Measurements from ENCODE around the gene CFAP46.
"Not testable (repeated sequence)": the region's sequence is repeated elsewhere in the genome, so short reads cannot be mapped to it uniquely, and the experiment has no call there.

The CFAP46 gene

GRCh38 chr10:132798403-132798802 lies 144.0 kb downstream of the CFAP46 start:
- no peak overlapping the region for H3K4me3 ChIP-seq (replicated peaks; ENCODE audit: low read depth, low read length)
- no peak for DNase-seq (ENCODE audit: low read depth)
- TF ChIP-seq, protein P1, sequence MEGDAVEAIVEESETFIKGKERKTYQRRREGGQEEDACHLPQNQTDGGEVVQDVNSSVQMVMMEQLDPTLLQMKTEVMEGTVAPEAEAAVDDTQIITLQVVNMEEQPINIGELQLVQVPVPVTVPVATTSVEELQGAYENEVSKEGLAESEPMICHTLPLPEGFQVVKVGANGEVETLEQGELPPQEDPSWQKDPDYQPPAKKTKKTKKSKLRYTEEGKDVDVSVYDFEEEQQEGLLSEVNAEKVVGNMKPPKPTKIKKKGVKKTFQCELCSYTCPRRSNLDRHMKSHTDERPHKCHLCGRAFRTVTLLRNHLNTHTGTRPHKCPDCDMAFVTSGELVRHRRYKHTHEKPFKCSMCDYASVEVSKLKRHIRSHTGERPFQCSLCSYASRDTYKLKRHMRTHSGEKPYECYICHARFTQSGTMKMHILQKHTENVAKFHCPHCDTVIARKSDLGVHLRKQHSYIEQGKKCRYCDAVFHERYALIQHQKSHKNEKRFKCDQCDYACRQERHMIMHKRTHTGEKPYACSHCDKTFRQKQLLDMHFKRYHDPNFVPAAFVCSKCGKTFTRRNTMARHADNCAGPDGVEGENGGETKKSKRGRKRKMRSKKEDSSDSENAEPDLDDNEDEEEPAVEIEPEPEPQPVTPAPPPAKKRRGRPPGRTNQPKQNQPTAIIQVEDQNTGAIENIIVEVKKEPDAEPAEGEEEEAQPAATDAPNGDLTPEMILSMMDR (IDR thresholded peaks at IDR 0.05; ENCODE audit: low read length, missing control alignments), result no peak

- DNase-seq (ENCODE audit: low read depth); H3K4me3 ChIP-seq (replicated peaks; ENCODE audit: low read depth, low read length): not testable (repeated sequence)
Observed at GRCh38 chr10:132797986-132798385, 144.4 kb downstream of the CFAP46 start.

GRCh38 chr10:132796846-132797245 lies 145.5 kb downstream of the CFAP46 start:
- TF ChIP-seq, protein P1 (IDR thresholded peaks at IDR 0.05; ENCODE audit: low read length, missing control alignments), result no peak
- no peak for DNase-seq (ENCODE audit: low read depth)
- H3K4me3 ChIP-seq (replicated peaks; ENCODE audit: low read depth, low read length), result no peak overlapping the region

DNA sequence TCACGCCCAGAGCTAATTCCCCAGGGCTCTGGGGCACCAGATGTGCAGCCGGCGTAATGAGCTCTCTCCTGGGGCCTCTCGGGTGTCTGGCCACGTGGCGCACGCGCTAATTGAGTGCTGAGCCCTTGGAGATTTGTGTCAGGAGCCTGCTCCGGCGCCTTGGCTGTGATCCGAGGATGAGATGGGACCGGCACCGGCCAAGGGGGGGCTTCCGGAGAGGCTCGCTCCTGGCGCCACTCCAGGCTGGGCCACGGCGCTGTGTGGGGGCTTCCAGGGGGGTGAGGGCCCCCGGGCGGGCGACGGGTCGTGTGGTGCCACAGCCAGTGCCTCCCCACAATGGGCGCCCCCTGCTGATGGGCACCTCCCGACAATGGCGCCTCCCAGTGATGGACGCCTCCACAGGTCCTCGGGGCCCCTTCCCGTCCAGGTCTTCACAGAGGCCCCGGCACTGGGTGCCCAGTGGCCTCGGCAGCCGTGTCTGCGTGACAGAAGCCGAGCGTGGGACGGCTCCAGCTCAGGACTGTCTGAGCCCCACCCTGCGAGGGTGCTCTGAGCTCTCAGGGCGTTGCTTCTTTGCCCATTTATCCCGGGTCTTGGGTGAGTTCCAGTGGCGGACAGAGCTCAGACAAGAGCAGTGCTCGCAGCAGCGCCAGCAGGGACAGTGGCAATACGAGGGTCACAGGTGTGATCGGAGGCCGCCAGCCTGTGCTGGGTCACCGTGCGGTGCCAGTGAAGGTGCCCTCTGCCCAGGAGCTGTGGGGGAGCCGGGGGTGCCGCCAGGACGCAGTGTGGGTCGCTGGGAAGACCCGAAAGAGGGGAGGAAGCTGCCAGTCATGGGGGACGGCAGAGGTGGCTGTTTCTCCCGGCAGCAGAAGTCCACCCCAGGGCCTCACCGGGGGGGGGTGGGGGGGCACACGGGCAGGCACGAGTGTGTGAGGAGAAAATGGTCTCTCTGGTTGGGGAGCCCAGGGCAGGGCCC lies 148.2 kb downstream of the CFAP46 start:
- DNase-seq (ENCODE audit: low read depth), result no peak
- TF ChIP-seq, protein P1 (IDR thresholded peaks at IDR 0.05; ENCODE audit: low read length, missing control alignments), result no peak
- no peak overlapping the region for H3K4me3 ChIP-seq (replicated peaks; ENCODE audit: low read depth, low read length)

- TF ChIP-seq, protein P1 (IDR thresholded peaks at IDR 0.05; ENCODE audit: low read length, missing control alignments), result no peak
- H3K4me3 ChIP-seq (replicated peaks; ENCODE audit: low read depth, low read length), result no peak overlapping the region
- no peak for DNase-seq (ENCODE audit: low read depth)
Observed at GRCh38 chr10:132793213-132793612, 149.2 kb downstream of the CFAP46 start.

GRCh38 chr10:132792796-132793195 lies 149.6 kb downstream of the CFAP46 start:
- no peak overlapping the region for H3K4me3 ChIP-seq (replicated peaks; ENCODE audit: low read depth, low read length)
- DNase-seq (ENCODE audit: low read depth), result no peak
- TF ChIP-seq, protein P1 (IDR thresholded peaks at IDR 0.05; ENCODE audit: low read length, missing control alignments), result no peak

- not testable (repeated sequence) for DNase-seq (ENCODE audit: low read depth); H3K4me3 ChIP-seq (replicated peaks; ENCODE audit: low read depth, low read length)
Observed at GRCh38 chr10:132792099-132792498, 150.3 kb downstream of the CFAP46 start.

Data from fibroblast of pulmonary artery (primary cell).